Stimulated activated naive B cell treated with anti-CD40 and anti-IgM and Interleukin-4, amounts not matched to agents 10 μg/mL and 1 μg/mL and 100 μg/mL, for 72 hours (primary cell): ENCODE measurements around the gene ARL8B.
A peak's percentile ranks its signal among the peaks of the same experiment; 100 is the strongest.
"Not testable (repeated sequence)": the region's sequence is repeated elsewhere in the genome, so short reads cannot be mapped to it uniquely, and the experiment has no call there.

Experiments
- ATAC-seq, 2 donors: fragments of 150-1000 bp; cut with Tn5 transposase; replicated peaks; 2 replicates each; pipeline ENCODE4 v1.10.0; 2021; ENCODE audit warnings: moderate library complexity in 1 of 2
- DNase-seq: peaks from one replicate; pipeline ENCODE4 v3.0.0; 2021
- H3K27ac Mint-ChIP-seq: one replicate; pipeline ENCODE4 v1.8.0; 2022; ENCODE audit warnings: mild to moderate bottlenecking, mixed read lengths
- H3K27me3 Mint-ChIP-seq, 2 donors: one replicate each; pipeline ENCODE4 v1.8.0; 2022; ENCODE audit warnings: mixed read lengths in 2 of 2
- H3K36me3 Mint-ChIP-seq, 2 donors: one replicate each; pipeline ENCODE4 v1.8.0; 2022; ENCODE audit warnings: mixed read lengths in 2 of 2, mild to moderate bottlenecking in 1 of 2
- H3K4me1 Mint-ChIP-seq, 2 donors: one replicate each; pipeline ENCODE4 v1.8.0; 2022; ENCODE audit warnings: mixed read lengths in 2 of 2, mild to moderate bottlenecking in 1 of 2
- H3K4me3 Mint-ChIP-seq, 2 donors: one replicate each; pipeline ENCODE4 v1.8.0; 2022; ENCODE audit warnings: mild to moderate bottlenecking in 2 of 2, mixed read lengths in 2 of 2, moderate library complexity in 1 of 2
- H3K9me3 Mint-ChIP-seq, 2 donors: one replicate each; pipeline ENCODE4 v1.8.0; 2022; ENCODE audit warnings: mixed read lengths in 2 of 2, mild to moderate bottlenecking in 1 of 2

ARL8B gene

DNA sequence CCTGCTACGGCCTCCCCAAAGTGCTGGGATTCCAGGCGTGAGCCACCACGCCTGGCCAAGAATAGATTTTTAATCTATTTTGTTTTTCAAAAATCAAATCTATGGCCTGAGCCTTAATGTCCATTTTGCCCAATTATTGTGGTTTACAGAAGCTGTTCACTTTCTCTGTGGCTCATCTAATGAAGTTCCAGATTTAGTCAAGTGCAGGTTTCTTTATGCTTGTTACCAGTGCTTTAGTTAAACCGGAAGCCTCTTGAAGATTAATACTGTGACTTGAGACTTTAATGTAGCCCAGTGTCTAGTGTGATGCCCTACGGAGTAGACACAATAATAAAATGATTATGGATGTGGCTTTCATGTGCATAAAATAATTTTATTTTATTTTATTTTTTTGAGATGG lies 48.9 kb downstream of the ARL8B start:
- ATAC-seq (no peak), DNase-seq (no peak)
- H3K36me3 Mint-ChIP-seq: peaks cover 21 to 34% of the 10 kb centered on the region in 2 donors
- H3K9me3 Mint-ChIP-seq: no peaks in the 10 kb centered on the region
- H3K27ac Mint-ChIP-seq: no peak overlapping the region
- no peak overlapping the region for H3K4me3 Mint-ChIP-seq
- no peaks in the 10 kb centered on the region for H3K27me3 Mint-ChIP-seq
- peaks cover 26 to 29% of the 10 kb centered on the region in 2 donors for H3K4me1 Mint-ChIP-seq

DNA sequence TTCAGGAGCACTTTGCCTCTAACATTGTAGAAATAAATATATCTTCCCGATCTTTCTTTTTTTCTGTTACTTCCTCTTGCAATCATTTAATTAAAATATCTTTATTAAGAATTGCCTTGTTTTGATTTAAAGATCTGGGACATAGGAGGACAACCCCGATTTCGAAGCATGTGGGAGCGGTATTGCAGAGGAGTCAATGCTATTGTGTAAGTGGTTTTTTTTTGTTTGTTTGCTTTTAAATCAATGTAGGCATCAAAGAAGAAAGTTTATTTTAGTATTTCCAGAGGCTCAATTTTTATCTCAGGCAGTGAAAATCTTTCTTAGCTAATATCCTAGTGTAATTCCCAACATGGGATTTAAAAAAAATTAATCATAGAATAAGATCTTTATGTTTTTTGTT lies 49.9 kb downstream of the ARL8B start:
- Mint-ChIP-seq H3K9me3 (no peaks in the 10 kb centered on the region), H3K4me3 (no peak overlapping the region), H3K27me3 (no peaks in the 10 kb centered on the region), H3K27ac (no peak overlapping the region), H3K36me3 (peaks cover 20 to 30% of the 10 kb centered on the region in 2 donors), H3K4me1 (peaks cover 20 to 27% of the 10 kb centered on the region in 2 donors)
- ATAC-seq (no peak), DNase-seq (no peak)

DNA sequence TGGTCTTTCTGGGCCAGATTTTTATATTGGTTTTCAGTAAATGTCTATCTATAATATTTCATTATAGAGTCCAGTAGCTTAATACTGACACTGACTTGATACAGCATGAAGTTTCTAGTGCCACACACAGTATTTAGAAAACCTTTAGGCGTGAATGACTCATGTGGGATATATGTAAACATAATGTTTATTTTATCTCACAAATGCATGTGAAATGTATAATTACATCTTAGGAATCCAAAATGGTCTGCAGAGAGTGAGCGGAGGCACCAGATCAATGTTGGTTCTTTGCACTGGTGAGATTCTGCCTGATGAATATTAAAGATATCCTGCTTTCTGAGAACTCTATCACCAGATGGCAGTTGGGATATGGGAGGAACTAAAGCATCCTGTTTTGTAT lies 56.9 kb downstream of the ARL8B start:
- peaks cover 37 to 57% of the 10 kb centered on the region in 2 donors for H3K36me3 Mint-ChIP-seq
- not testable (repeated sequence) for H3K4me3 Mint-ChIP-seq, H3K27ac Mint-ChIP-seq

DNA sequence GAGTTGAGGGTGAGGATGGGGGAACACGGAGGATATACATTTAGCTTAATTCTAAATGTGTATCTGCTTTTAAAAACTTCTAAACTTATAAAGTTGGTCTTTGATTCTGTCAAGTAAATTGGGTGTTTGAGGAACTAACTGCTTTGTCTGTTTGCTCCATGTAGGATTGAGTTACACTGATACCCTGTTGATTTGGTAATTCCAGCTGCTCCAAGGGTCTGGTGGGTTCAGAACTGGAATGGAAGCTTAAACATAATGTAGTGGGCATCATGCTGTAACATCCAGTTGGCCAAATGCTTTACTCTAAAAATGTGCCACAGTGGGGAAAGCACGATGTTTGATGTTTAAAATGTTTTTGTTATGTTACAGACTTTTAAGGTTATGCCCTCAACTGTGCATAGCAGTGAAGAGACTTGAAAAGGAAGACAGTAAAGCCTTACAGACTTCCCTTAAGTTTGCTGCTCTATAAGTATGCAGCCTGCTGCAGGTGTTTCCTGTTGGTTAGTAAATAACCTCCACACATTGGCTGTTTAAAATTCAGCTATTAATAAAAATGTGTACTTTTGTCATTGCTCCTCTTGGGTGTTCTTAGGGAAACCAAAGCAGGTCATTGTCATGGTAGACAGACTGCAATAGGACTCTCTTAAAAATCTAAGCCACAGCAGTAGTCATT lies 59.5 kb downstream of the ARL8B start:
- H3K9me3 Mint-ChIP-seq: no peaks in the 10 kb centered on the region
- no peaks in the 10 kb centered on the region for H3K27me3 Mint-ChIP-seq
- H3K27ac Mint-ChIP-seq: peak overlapping the region; percentile 75
- ATAC-seq (peak; percentile 83 to 85), DNase-seq (no peak)
- H3K4me1 Mint-ChIP-seq: peaks cover 47 to 78% of the 10 kb centered on the region in 2 donors
- peaks cover 37 to 65% of the 10 kb centered on the region in 2 donors for H3K36me3 Mint-ChIP-seq
- peak overlapping the region; percentile 32 to 35 for H3K4me3 Mint-ChIP-seq

More for the DNA sequence above, 56.9 kb downstream of the ARL8B start:
- peaks cover 34 to 58% of the 10 kb centered on the region in 2 donors for H3K4me1 Mint-ChIP-seq
- H3K27me3 Mint-ChIP-seq, DNase-seq, H3K9me3 Mint-ChIP-seq, ATAC-seq: not testable (repeated sequence)

DNA sequence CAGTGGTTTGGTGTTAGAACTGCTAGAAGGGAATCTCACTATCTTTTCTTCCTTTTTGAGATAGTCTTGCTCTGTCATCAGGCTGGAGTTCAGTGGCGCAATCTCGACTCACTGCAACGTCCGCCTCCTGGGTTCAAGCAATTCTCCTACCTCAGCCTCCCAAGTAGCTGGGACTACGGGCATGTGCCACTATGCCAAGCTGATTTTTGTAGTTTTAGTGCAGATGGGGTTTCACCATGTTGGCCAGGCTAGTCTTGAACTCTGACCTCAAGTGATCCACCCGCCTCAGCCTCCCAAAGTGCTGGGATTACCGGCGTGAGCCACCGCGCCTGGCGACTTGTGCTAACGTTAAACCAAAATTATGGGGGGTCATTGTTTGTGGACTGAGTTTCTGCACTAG lies 61.6 kb downstream of the ARL8B start:
- H3K9me3 Mint-ChIP-seq, DNase-seq, H3K27ac Mint-ChIP-seq, ATAC-seq, H3K27me3 Mint-ChIP-seq: not testable (repeated sequence)
- Mint-ChIP-seq H3K36me3 (peaks cover 32 to 55% of the 10 kb centered on the region in 2 donors), H3K4me1 (peaks cover 40 to 72% of the 10 kb centered on the region in 2 donors), H3K4me3 (peak overlapping the region in 1 of 2 donors; percentile 4)

DNA sequence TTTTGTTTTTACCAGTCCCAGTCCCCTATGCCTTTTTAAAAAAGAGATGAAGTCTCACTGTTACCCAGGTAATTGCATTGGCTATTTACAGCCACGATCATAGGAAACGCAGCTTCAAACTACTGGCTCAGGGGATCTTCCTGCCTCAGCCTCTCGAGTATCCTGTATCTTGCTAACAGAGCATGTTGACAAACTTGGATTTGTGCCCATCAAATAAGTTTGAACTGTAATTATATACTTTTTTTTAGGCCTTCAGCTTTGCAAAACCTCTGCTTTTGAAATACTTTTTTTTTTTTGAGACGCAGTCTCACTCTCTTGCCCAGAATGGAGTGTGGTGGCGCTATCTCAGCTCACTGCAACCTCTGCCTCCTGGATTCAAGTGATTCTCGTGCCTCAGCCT lies 62.4 kb downstream of the ARL8B start:
- Mint-ChIP-seq H3K9me3 (no peaks in the 10 kb centered on the region), H3K36me3 (peaks cover 33 to 57% of the 10 kb centered on the region in 2 donors), H3K27me3 (no peaks in the 10 kb centered on the region), H3K4me1 (peaks cover 36 to 65% of the 10 kb centered on the region in 2 donors), H3K4me3 (no peak overlapping the region), H3K27ac (peak overlapping the region; percentile 79)
- ATAC-seq (no peak), DNase-seq (no peak)

DNA sequence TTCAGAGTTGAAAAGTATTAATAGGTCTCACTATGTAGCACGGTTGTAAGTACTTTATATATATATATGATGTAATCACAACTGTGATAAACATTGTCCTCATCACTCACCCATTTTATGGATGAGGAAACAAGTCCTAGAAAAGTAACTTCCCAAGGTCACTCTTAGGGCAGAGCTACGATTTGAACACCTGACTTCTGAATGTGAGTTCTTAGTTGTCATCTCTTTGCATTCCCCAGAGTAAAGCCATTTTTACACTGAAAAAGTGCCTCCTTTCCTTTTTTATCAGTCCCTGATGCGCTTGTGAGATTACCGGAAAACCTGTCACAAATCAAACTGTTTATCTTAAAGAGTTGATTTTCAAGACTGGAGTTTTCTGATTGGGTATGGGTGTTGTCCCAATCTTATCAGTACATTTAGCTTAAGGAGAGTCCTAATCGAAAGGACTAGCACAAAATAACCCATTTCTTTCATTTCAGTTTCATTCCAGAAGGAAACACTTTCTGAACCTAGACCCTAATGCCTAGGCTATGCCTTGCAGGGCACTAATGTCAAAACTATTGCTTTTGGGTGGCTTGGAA lies 63.1 kb downstream of the ARL8B start:
- Mint-ChIP-seq H3K9me3 (no peaks in the 10 kb centered on the region), H3K27me3 (no peaks in the 10 kb centered on the region), H3K4me3 (peak overlapping the region in 1 of 2 donors; percentile 19), H3K36me3 (peaks cover 37 to 61% of the 10 kb centered on the region in 2 donors), H3K27ac (peak overlapping the region; percentile 69), H3K4me1 (peaks cover 35 to 65% of the 10 kb centered on the region in 2 donors)
- no peak for DNase-seq
- no peak for ATAC-seq

DNA sequence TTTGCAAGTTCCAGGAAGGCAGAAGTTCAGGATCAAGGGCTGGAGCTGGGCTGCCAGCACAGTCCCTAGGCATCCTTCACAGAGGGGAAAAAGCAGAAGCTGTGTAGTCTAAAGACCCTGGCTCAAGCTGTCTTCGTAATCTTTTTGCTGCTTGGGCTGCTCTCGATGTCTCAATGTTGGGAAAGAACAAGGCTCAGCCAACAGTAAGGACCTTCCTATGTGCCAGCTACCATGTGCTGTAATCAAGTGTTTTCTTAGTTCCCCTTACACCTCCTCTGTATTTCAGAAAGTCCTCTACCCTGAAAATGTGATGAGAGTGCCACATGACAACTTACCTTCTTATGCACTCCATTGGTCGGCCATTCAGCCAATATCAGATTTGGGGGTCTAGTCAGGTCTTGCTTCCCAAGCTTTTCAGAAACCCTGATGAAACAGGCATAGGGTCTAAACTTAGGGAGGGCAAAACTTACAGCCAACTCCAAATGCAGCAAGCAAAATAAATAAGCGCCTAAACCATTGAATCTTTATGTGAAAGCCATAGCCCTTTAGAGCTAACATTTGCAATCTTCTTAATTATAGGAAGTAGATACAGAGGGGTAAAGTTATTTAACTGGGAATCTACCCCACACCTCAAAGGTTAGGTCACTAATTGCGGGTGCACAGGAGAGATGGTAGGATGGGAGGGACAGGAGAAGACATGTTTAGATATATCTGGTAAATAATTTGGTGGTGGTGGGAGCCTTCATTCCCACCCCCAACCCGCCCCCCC lies 64.2 kb downstream of the ARL8B start:
- Mint-ChIP-seq H3K27ac (peak overlapping the region; percentile 90), H3K4me3 (peak overlapping the region; percentile 92 to 98), H3K4me1 (peaks cover 32 to 61% of the 10 kb centered on the region in 2 donors)

DNA sequence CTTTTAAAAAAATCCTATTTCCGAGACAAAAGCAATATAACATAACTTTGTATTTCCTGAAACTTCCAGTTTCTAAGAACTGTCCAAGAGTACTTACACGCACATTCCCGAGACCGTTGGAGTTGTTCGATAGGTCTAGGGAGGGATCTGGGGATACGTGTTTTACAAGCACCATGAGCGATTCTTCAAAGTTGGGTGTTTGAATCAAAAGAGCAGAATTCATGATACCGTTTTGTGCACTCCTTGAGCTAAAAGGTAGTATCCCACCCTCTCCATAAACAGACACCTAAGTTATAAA lies 64.7 kb downstream of the ARL8B start:
- peak overlapping the region; percentile 92 to 98 for H3K4me3 Mint-ChIP-seq
- peak overlapping the region; percentile 98 for H3K27ac Mint-ChIP-seq
- peaks cover 29 to 61% of the 10 kb centered on the region in 2 donors for H3K4me1 Mint-ChIP-seq
- H3K36me3 Mint-ChIP-seq: peaks cover 33 to 58% of the 10 kb centered on the region in 2 donors
- H3K9me3 Mint-ChIP-seq: no peaks in the 10 kb centered on the region
- H3K27me3 Mint-ChIP-seq: no peaks in the 10 kb centered on the region
- no peak for DNase-seq
- no peak for ATAC-seq

More for the DNA sequence above, 64.2 kb downstream of the ARL8B start:
- H3K27me3 Mint-ChIP-seq: no peaks in the 10 kb centered on the region
- ATAC-seq (no peak), DNase-seq (no peak)
- H3K36me3 Mint-ChIP-seq: peaks cover 36 to 57% of the 10 kb centered on the region in 2 donors
- H3K9me3 Mint-ChIP-seq: no peaks in the 10 kb centered on the region

DNA sequence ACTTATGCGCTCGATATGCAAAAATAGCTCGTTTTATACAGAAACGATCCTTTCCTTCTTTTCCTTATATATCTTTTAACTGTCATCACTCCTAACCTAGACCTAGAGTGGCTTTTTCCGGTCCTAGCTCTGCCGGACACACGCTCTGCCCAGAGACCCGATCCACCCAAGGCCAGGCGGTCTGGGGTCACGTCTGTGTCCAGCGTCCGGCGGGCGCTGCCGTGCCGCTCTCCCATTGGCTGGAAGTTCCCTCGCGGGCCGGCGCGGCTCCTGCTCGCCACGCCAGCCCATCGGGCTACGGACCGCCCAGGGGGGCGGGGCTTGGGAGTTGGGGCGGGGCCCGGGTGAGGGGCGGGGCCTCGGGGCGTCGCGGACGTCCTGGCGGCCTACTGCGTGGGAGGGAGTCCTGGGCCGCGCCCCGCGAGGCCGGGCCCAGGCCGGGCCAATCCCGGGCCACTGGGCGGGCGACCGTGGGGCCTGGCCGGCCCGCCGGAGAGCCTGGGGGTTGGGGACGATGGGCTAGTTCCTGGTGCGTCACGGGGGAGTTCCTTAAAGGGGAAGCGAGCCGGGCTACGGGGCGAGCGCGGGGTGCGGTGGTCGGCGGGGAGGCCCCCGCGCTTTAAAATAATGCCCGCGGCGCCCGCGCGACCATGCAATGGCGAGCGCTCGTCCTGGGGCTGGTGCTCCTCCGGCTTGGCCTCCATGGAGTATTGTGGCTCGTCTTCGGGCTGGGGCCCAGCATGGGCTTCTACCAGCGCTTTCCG lies 65.2 kb downstream of the ARL8B start, which contains the start of gene EDEM1:
Gene EDEM1 (plus strand): TSS at position 552 of the 764 bp plus-strand sequence. CDS start 99 bp downstream, at position 651.
- Mint-ChIP-seq H3K4me3 (peak within 1 kb of the TSS; percentile 92 to 98), H3K9me3 (no peaks in the 10 kb centered on the region), H3K27ac (peak within 1 kb of the TSS; percentile 100), H3K27me3 (no peaks in the 10 kb centered on the region), H3K4me1 (peaks cover 28 to 61% of the 10 kb centered on the region in 2 donors), H3K36me3 (peaks cover 34 to 58% of the 10 kb centered on the region in 2 donors)
- ATAC-seq: peak; percentile 87 to 88
- peak; percentile 98 for DNase-seq

DNA sequence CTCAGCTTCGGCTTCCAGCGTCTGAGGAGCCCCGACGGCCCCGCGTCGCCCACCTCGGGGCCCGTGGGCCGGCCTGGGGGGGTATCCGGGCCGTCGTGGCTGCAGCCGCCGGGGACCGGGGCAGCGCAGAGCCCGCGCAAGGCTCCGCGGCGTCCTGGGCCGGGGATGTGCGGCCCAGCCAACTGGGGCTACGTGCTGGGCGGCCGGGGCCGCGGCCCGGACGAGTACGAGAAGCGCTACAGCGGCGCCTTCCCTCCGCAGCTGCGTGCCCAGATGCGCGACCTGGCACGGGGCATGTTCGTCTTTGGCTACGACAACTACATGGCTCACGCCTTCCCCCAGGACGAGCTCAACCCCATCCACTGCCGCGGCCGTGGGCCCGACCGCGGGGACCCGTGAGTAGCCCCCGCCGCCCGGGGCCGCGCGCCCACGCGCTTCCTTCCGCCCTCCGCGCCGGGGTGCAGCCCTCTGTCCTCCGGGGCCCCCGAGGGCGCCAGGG lies 65.9 kb downstream of the ARL8B start:
- H3K4me3 Mint-ChIP-seq: peak overlapping the region; percentile 92 to 98
- peak overlapping the region; percentile 100 for H3K27ac Mint-ChIP-seq
- H3K9me3 Mint-ChIP-seq: no peaks in the 10 kb centered on the region
- ATAC-seq (peak; percentile 28 to 33), DNase-seq (peak; percentile 56)
- peaks cover 33 to 65% of the 10 kb centered on the region in 2 donors for H3K4me1 Mint-ChIP-seq
- no peaks in the 10 kb centered on the region for H3K27me3 Mint-ChIP-seq
- H3K36me3 Mint-ChIP-seq: peaks cover 40 to 64% of the 10 kb centered on the region in 2 donors

DNA sequence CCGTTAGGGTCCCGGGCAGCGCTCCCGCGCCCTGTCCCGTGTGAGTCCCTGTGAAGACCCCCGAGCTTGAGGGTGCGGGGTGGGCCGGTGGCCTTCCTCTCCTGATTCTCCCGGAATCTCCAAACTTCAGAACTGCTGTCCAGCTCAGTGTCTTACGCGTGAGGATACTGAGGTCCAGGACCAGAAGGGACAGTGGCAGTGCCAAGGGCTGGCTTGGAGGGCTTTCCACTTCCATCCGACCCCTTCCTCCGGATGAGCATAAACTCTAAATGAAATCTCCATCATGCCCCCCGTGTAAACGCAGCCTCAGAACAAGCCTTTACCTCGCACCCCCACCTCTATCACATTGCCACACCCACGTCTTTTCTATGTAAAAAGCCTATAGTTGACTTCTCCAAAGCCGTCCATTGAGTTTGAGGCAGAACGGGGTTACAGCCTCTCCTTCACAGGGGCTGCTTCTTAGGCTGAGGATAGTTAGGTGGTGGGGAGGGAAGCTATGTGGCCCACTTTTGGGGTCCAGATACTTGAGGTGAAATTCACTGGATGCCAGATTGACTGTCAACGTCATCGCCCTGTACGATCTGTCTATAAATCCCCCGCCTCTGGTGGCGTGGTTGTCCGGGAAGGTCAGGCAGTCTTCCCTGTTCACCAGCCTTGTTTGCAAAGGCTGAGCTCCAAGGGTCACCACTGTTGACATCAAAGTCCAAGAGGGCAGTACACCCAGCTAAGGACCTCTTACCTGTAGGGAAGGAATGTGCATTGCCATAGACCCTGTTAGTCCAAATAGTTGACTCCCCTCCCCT lies 66.5 kb downstream of the ARL8B start:
- H3K4me1 Mint-ChIP-seq: peaks cover 34 to 66% of the 10 kb centered on the region in 2 donors
- no peaks in the 10 kb centered on the region for H3K27me3 Mint-ChIP-seq
- H3K36me3 Mint-ChIP-seq: peaks cover 43 to 62% of the 10 kb centered on the region in 2 donors

DNA sequence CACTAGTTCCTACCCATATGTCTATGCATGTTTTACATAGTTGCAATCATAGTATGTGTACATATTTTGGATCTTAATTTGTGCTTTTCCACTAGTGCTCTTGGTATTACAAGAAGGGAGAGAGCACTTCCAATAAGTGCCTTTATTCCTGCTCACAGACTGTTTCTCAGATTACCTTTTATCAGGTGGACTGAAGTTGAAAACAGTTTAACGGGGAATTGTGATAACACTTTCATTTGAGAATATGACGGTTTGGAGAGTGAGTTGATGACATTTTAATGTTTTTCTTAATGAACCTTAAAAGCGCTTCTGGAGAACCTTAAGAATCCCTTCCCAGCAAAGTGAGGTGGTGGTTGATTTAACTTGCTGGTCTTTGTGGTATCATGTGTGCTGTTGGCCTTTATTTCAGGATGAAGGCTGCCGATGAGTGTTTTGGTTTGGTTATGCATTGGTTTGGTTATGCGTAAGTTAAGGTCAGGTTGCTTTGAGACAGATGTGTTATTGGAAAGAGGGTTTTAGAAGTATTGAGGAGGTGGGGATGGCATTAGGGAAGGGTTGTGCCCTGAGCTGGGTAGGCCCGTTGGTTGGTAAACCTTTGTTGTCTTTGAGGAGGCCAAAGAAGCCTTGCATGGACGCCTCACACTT lies 68.2 kb downstream of the ARL8B start:
- Mint-ChIP-seq H3K36me3 (peaks cover 53 to 64% of the 10 kb centered on the region in 2 donors), H3K27ac (peak overlapping the region; percentile 97), H3K27me3 (no peaks in the 10 kb centered on the region), H3K9me3 (no peaks in the 10 kb centered on the region), H3K4me1 (peaks cover 41 to 68% of the 10 kb centered on the region in 2 donors), H3K4me3 (peak overlapping the region; percentile 81 to 92)
- DNase-seq (no peak), ATAC-seq (no peak)

More for the DNA sequence above, 66.5 kb downstream of the ARL8B start:
- H3K4me3 Mint-ChIP-seq: peak overlapping the region; percentile 92 to 98
- peak overlapping the region; percentile 100 for H3K27ac Mint-ChIP-seq
- peak; percentile 42 for DNase-seq
- peak; percentile 13 to 17 for ATAC-seq
- H3K9me3 Mint-ChIP-seq: no peaks in the 10 kb centered on the region
